OCI-LY1 (cell line): ENCODE results near the gene ARID5B.

ENCODE experiments used
- CTCF ChIP-seq: fragments of 200-600 bp; sonication (generic), shearing (Covaris generic); IDR thresholded peaks from 2 replicates; pipeline ENCODE4 v1.5.1; 2017; ENCODE audit warnings: mild to moderate bottlenecking, antibody characterized with exemption, low read length, moderate library complexity, mixed read lengths
- EZH2 ChIP-seq: fragments of 200-600 bp; sonication (generic), shearing (Covaris generic); IDR thresholded peaks from 2 replicates; pipeline ENCODE4 v1.8.0; 2017; ENCODE audit warnings: borderline replicate concordance, mixed run types, mild to moderate bottlenecking, antibody characterized with exemption, low read length, moderate library complexity, mixed read lengths

GRCh38 chr10:62115321-62115720 is 213.8 kb downstream of the ARID5B start:
- TF ChIP-seq CTCF = no peak
- TF ChIP-seq EZH2 = no peak
